ENCODE data around the gene CHST8.
"Not testable (repeated sequence)": the region's sequence is repeated elsewhere in the genome, so short reads cannot be mapped to it uniquely, and the experiment has no call there.

CHST8 gene

DNA sequence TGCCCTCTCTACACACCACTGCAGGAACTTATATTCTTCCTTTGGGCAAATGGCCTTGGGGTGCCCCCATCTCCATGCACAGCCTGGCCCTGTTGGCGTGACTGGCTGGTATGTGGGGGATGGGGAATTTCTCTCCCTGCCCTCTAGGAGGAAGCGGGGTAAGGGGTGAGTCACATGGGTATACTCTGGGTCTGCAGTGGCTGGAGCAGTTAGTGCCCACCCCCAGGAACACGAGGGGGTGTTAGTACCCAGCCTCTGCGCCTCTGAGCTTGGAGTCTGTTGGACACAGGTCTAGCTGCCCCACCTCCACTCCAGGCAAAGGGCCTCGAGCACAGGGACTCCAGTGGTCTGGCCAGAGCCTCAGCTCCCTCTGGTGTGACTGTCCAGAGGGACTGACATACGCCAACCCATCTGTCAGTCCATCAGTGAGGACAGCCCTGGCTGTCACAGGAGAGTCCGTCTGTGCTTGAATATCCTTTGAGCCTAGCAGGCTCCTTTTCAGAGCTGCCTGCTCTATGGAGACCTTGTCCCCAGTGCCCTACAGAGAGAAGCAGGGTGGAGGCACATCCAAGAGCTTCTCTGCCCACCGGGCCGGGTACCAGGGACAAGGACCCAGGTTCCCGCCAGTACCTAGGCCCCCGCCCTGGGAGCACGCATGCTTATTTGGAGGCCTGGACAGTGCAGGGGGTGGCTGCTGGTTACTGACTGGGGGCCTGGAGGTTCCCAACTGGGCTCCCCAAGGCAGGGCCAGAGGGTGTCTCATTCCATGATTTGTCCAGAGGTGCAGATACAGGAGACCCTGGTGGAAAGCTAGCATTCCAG lies 66.6 kb downstream of the CHST8 start:
- no peak for DNase-seq (ENCODE audit: low read depth in 2 of 2, low spot score in 1 of 2)

DNA sequence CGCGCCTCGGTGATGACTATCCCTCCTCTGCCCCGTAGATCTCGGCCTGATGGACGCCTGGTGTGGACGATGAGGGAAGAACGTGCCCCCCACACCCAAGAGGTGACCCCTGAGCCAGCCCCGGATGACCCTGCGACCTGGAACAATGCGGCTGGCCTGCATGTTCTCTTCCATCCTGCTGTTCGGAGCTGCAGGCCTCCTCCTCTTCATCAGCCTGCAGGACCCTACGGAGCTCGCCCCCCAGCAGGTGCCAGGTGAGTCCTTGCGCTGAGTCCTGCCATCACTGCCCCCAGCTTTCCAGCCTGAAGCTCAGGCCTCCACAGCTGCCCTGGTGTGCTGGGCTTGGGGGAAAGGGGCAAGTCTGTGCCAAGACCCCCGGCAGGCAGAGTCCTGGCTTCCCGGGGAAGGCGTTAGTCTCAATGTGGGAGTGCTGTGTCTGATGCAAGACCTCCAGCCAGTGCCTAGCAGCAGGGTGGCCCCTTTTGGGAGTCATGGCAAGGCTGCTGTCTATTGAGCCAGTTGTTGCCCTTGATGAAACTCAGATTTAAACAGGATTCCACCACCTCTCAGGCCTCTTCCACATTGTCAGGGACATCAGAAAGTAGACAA lies 67.5 kb downstream of the CHST8 start:
- no peak for DNase-seq (ENCODE audit: low read depth in 2 of 2, low spot score in 1 of 2)

DNA sequence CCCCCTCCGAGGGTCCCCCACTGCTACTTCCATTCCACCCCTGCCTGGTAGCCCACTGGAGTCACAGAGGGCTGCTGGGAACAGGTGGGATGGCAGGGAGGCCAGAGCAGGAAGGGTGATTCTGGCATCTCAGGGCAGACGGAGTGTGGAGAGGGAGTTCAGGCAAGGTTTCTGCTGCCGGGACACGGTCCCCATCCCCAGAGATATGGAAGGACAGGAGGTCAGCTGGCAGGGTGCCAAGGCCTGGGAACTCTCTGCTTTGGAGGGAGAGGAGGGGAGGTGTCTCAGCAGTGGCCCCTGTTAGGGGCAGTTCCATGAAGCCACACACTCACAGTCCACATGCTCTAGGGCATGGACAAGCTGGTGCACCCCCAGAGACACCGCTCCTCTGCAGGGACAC lies 68.1 kb downstream of the CHST8 start:
- DNase-seq (ENCODE audit: low read depth in 2 of 2, low spot score in 1 of 2), result no peak

DNA sequence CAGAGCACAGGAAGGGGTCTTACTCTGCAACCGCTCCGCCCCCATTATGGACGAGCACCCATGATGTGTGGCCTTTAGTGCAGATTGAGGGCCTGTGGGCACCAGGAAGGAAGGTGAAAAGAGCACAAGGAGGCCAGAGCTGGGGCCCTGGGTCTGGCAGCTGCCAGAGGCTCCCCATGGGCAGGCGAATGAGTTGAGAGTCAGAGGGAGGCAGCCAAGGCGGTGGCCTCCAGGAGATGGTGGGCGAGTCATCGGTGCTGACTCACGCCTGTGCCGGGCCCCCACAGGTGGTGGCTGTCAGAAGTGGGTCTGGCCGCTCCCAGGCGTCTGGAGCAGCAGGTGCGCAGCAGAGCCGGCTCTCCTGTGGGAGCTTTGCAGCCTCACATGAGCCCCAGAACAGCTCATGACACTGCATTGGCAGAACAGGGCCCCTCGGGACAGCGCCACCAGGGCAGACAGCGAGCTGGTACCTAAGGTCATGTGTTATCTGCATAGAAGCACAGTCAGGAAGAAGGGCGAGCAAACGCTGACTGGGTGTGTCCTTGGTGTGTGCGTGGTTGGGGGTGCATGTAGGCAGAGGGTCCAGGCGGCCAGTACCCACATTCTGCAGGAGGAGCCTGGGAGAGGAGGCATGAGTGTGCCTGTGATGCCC lies 68.8 kb downstream of the CHST8 start:
- DNase-seq (ENCODE audit: low read depth in 2 of 2, low spot score in 1 of 2), result no peak

DNA sequence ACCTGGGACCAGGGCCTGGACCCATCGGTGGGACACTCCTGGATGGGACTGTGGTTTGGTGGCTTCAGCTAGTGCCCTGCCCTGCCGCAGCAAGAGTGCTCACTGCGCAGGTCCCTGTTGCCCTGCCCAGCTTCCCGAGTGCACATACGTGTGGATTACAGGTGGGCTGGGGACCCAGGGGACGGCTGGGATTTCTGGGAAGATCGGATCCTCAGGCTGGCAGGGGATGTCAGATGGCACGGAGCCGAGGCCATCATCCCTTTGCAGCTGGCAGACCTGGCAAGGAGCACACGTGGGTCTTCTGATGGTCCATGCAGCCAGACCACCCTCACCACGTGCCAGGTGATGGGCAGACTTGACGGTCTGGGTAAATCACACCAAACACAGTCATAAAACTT lies 69.3 kb downstream of the CHST8 start:
- no peak for DNase-seq (ENCODE audit: low read depth in 2 of 2, low spot score in 1 of 2)

DNA sequence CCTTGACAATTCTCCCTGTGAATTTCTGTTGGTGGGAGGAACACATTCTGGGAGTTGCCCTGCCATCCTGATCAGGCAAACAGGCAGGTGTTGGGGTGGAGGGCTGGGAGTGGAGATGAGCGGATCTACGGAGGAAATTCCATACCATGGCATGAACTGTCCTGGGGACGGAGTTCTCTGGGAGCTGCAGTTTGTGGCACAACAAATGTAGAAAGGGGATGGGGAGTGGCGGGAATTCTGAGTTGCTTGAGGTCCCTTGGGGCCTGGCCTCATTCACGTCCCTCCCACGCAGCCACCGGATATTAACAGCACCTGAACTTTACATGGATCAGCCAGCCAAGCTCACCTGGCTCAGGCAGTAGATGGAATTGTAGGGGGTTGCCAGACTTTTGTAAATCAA lies 70.0 kb downstream of the CHST8 start:
- DNase-seq (ENCODE audit: low read depth in 2 of 2, low spot score in 1 of 2), result no peak

DNA sequence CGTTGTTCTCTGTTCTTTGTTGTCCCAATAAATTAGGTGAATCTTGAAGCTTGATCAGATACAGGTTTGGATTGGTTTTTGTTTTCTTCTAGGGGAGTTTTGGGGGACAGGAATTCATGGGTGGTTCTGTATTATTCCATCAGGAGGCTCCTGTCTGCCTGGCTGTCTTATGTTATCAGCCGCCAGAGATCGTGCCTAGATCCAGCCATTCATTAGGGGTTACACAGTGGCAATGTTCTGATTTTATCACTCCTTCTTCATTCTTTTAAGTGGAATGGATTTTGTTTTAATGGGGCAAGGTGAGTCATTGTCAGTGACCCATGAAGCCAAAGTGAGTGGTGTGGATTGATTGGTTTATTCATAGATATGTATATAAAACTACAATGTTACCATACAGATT lies 71.9 kb downstream of the CHST8 start:
- DNase-seq (ENCODE audit: low read depth in 2 of 2, low spot score in 1 of 2), result no peak

DNA sequence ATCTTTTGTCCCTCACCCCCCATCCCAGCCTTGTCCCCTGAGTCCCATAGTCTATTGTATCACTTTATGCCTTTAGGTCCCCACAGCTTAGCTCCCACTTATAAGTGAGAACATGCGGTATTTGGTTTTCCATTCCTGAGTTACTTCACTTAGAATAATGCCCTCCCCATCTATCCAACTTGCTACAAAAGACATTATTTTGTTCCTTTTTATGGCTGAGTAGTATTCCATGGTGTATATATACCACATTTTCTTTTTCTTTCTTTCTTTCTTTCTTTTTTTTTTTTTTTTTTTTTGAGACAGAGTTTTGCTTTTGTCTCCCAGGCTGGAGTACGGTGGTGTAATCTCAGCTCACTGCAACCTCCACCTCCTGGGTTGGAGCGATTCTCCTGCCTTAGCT lies 73.8 kb downstream of the CHST8 start:
- DNase-seq (ENCODE audit: low read depth in 2 of 2, low spot score in 1 of 2), result not testable (repeated sequence)

DNA sequence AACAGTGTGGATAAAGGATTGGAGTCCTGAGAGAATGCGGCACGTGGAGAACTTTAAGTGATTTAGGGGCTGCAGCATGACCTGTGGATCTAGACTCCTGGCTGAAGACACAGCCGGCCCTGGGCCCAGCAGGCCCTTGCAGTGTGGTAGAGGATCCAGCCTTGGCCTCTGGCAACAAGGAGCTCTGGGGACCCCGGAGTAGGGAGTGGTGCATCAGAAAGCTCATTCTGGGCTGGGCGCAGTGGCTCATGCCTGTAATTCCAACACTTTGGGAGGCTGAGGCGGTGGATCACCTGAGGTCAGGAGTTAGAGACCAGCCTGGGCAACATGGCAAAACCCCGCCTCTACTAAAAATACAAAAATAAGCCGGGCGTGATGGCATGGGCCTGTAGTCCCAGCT lies 76.0 kb downstream of the CHST8 start:
- no peak for DNase-seq (ENCODE audit: low read depth in 2 of 2, low spot score in 1 of 2)

DNA sequence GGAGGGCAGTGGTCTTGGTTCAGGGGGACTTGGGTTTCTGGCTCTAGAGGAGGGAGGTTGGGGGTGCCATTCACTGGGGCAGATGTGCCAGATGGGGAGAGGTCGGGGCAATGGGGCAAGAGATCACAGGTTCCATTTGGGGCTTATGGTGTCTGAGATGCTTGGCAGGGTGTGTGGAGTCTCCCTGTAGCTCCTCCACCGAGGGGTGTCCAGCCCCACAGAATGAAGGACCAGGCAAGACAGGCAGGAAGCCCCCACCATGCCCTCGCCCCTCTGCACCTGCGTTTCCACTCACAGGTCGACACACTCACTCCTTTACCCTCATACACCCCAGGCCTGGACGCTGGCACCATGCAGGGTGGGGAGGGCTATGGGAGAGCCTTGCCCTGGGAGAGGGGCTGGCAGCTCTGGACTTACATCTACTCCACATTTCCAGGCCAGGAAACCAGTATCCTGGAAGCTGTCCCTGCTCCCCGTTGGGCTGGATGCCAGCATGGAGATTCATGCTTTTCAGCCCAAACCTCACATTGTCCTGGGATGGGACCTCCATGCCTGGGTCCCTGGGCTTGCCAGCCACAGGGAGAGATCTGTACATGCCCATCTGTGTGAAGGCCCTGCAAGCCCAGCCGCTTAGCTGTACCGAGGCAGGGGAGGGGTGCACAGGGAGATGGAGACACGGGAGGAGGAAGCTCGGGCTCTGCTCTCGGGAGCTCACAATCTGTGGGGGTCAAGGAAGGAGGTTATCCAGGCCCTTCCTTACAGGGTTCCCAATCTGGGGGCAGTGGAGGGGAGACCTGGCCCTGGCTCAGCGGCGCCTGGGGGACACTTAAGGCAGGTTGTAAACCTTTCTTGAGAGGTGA lies 77.1 kb downstream of the CHST8 start:
- no peak for DNase-seq (ENCODE audit: low read depth in 2 of 2, low spot score in 1 of 2)

DNA sequence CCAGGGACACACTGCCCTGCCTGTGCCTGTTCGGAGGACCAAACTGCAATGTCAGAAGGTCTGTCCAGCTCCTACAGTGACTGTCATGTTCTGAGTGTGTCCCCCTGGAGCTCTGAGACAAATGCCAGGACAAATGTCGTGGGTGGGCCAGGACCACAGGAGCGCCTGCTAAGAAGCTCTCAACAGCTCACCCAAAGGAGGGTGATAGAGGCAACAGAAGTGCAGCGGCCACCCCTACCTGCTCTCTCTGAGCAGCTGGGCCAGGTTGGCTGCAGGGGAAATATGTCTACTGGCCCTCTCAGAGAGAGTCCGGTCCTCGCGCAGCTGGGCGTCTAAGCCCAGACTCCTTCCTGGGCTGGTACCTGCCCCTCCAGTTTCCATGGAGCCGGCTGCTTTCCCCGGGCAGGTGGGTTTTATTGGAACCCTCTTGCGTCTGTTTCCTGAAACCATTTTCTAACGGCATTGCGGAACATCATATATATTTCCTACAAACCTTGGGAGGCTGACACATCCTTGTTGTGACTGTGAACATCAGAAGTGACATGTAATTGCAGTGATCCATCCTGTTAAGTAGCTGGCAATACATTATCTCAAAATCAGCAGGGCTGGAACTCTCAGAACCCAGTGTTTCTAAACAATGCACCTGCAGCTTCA lies 78.1 kb downstream of the CHST8 start:
- DNase-seq (ENCODE audit: low read depth in 2 of 2, low spot score in 1 of 2), result no peak

DNA sequence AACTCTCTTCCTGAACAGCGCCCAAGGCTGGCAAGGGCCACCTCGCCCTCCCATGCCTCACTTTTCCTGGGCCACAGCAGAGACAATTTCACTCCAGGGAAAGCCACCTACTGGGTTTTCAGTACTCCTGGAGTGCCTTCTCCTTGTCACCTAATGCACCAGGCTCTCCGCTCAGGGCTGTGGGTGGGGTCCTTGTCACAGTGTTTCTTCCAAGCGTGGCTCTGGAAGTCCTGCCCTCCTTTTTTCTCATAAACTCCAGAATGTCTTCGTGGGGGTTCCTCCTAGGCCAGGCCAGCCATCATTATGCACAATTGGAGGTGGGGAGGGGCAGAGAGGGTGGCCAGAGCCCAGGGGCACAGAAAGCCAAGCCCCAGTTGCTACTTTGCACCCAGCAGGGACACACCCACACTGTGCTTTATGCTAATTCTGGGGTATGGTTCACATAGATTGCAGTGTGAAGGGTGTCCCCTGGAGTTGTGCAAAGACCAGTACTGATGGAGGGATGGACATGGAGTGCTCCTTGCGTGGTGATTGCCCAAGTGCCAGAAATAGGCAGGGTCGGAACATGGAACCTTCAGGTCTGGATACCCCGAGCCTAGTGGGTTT lies 78.8 kb downstream of the CHST8 start:
- no peak for DNase-seq (ENCODE audit: low read depth in 2 of 2, low spot score in 1 of 2)

DNA sequence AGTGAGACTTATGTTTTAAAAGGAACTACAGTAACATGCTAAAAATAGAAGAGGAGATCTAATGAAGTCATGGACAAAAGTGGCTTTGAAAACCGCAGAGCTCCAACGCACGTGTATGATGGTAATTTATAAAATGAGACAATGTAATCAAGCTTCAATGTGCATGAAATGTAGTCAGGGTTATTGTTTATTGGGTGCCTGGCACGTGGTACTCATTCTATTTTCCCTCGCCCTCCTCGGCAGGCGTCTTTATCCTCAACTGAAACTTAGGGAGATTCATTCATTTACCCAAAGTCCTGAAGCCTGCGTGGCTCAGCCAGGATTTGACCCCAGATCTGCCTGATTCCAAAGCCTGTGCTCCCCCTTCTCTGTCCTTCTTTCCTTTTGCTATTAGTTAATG lies 79.8 kb downstream of the CHST8 start:
- no peak for DNase-seq (ENCODE audit: low read depth in 2 of 2, low spot score in 1 of 2)

DNA sequence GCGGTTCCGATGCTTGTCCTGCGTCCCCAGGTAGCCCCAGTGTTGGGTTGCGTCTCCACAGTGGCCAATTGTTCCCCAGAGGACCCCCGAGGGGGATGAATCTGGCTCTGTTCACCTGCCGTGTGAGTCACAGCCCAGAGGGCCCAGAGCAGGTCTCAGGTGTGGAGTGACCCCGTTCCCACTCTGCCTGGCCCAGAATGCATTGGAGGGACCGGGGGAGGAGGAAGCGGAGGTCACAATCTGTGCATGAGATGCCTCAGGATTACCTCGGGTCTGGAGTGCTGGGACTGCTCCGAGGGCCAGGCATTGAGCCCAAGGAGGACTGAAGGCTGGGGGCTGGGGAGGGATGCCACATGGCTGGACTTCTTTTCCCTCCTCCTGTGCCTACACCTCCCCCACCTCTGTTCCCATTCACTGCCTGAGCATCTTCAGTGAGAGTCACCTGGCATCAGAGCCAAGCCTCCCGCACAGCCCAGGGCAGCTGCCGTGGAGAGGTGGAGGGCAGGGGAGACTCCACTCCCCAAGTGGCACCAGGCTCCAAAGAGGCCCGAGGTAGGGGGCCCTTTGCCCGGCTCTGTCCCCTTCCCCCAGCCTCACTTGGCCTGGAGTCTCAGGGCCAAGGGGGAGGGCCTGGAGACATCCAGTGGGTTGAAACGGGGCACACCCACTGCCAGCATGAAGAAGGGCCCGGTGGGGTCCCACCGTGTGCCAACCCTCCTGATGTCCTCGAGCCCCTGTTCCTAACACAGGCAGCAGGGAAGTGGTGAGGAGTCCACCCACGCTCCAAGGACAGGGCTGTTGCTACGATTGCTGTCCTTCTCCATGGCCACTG lies 81.1 kb downstream of the CHST8 start:
- no peak for DNase-seq (ENCODE audit: low read depth in 2 of 2, low spot score in 1 of 2)

DNA sequence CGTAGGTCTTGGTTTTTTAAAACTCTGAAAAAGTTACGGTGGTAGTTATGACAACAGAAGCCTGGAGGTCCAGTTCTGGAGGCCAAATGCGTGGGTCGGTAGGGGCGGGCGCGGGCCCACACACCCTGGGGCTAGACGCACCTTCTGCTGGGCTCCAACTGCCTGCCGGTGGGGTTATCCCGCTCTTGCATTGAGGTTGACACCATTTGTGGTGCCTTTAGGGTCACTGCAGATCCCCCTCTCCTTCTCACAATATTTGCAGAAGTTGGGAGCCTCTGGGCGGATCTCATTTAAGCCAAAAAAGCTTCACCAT lies 81.6 kb downstream of the CHST8 start:
- DNase-seq (ENCODE audit: low read depth in 2 of 2, low spot score in 1 of 2), result no peak

DNA sequence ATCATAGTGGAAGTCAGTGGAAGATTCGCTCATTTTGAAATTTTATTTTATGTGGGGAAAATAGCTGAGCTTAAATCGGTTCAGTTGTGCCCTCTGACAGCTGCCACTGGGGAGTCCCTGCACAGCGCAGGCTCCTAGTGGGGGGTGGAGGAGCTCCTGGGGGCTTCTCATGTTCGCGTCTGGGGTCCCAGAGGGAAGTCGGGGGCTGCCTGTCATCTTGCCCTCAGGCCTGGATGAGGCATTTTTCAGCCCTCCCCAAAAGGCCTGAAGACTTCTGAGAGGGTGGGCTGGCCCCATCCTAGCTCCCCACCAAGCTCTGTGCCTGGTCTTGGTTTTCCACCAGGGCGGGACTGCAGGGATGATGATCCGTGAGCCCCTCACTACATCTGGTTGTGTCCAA lies 82.1 kb downstream of the CHST8 start:
- DNase-seq (ENCODE audit: low read depth in 2 of 2, low spot score in 1 of 2), result no peak

DNA sequence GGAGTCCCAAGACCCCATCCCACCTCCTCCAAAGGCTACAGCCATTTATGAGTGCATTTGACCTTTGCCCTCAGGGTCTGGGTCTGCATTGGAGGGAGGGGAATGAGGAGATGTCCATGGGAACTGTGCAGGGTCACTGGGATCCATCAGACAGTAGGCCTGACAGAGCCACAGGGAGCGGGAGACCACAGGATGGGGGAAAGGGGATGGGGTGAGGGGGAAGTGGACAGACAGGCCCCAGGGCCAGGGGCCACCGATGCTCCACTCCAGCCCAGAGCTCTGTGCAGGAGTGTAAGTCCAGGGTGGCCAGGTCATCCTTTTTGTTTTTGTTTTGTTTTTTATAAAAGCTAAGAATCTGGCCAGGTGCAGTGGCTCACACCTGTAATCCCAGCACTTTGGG lies 82.5 kb downstream of the CHST8 start:
- no peak for DNase-seq (ENCODE audit: low read depth in 2 of 2, low spot score in 1 of 2)

DNA sequence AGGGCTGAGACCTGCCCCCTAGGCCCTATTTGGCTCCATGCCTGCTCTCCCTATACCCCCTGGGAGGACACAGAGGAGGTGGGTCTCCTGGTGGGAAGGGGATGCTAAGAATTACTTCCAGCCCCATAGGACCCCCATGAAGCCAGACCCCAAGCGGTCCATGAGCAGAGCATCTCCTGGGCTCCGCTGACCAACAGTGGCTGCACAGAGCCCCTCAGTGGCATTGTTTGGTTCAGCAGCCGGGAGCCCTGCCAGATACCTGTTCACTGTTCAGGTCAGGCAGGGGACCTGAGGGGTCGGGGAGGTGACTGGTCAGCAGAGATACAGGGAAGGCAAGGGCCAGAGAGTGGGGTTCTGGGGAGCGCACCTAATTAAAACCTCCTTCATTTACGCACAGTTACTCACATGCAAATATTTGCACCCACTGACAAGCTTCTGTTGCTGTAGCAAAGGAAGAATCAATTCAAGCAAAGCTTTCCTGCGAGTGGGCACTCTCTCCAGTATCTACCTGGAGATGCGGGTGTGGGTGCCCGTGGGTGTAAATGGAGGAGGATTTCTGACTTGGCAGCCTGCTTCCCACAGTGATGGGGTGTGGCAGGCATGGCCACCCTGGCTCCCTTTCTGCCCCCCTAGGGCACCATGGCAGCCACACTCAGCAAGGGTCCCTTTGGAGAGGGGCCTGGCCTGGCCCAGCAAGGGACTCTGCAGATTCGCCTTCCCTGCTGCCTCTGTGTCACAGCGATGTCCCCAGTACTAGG lies 83.5 kb downstream of the CHST8 start:
- DNase-seq (ENCODE audit: low read depth in 2 of 2, low spot score in 1 of 2), result no peak

DNA sequence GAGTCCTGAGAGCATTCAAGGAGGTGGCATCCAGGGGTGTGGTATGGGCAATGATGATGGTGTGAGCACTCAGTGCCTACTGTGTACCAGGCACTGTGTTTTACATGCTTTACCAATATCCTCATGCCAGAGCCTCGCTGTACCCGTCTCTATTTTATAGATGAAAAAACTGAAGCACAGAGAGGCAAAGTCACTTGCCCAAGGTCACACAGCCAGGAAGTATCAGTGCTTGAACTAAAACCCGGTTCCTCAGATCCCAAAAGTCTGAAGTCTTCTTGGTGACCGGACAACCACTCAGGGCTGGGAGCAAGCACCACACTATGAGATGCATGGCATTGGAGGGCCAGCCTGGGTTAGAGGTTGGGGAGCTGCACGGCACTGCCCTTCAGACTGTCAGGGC lies 84.1 kb downstream of the CHST8 start:
- DNase-seq (ENCODE audit: low read depth in 2 of 2, low spot score in 1 of 2), result no peak

Data from stimulated activated CD8-positive, alpha-beta memory T cell treated with anti-CD3 and anti-CD28 coated beads, Interleukin-4, amount 100 ng/mL, for 1 hour (primary cell).